H1 (cell line): ENCODE data around the gene ONECUT3. TPM values are rescaled to one million over a fixed set of nuclear protein-coding genes. Genes with fewer than 3 reads are reported as not detected.

Source experiments
- BCL11A ChIP-seq, 2 experiments: IDR thresholded peaks; one replicate each; pipeline ENCODE4 v1.6.1; 2011; ENCODE audit warnings: low read depth in 2 of 2, low read length in 2 of 2, mild to moderate bottlenecking in 2 of 2
- BRCA1 ChIP-seq: IDR thresholded peaks from 2 replicates; pipeline ENCODE4 v1.6.1; 2012; ENCODE audit warnings: low read depth, low read length, improper control_type of control experiment
- EZH2 ChIP-seq: fragments of 200-600 bp; sonication (generic); IDR thresholded peaks from 2 replicates; pipeline ENCODE4 v1.7.1; 2012; ENCODE audit warnings: low read depth, mild to moderate bottlenecking, moderate library complexity, low read length, inconsistent platforms; ENCODE audit not compliant: severe bottlenecking
- JUN ChIP-seq: IDR thresholded peaks from 2 replicates; pipeline ENCODE4 v1.6.1; 2011; ENCODE audit warnings: low read depth, mild to moderate bottlenecking, improper control_type of control experiment, low read length
- NANOG ChIP-seq: IDR thresholded peaks from 2 replicates; pipeline ENCODE4 v1.6.1; 2011; ENCODE audit warnings: low read length, low read depth, mild to moderate bottlenecking, inconsistent platforms; ENCODE audit not compliant: insufficient read depth, poor library complexity, severe bottlenecking
- PHF8 ChIP-seq: fragments of 200-600 bp; sonication (generic); conservative IDR thresholded peaks from 2 replicates; pipeline ENCODE4 v1.7.1; 2012; ENCODE audit warnings: low read depth, mild to moderate bottlenecking, inconsistent platforms, low read length, moderate library complexity
- POLR2AphosphoS5 ChIP-seq: IDR thresholded peaks from 2 replicates; pipeline ENCODE4 v1.6.1; 2011; ENCODE audit warnings: low read depth, low read length
- RAD21 ChIP-seq, 2 experiments: IDR thresholded peaks in 1 of 2; conservative IDR thresholded peaks in 1 of 2; 2 replicates each; pipeline ENCODE4 v1.6.1; 2011; ENCODE audit warnings: low read depth in 2 of 2, low read length in 2 of 2, improper control_type of control experiment in 1 of 2, inconsistent platforms in 1 of 2, mild to moderate bottlenecking in 1 of 2, moderate library complexity in 1 of 2
- RFX5 ChIP-seq: IDR thresholded peaks from 2 replicates; pipeline ENCODE4 v1.6.1; 2011; ENCODE audit warnings: low read depth, low read length, improper control_type of control experiment, borderline replicate concordance
- RNF2 ChIP-seq: fragments of 200-900, 300-1000 bp; sonication (generic); IDR thresholded peaks from 2 replicates; pipeline ENCODE4 v1.7.1; 2016; ENCODE audit warnings: borderline replicate concordance, low read depth, mild to moderate bottlenecking, antibody characterized with exemption, low read length; ENCODE audit not compliant: poor library complexity, severe bottlenecking; ENCODE audit errors: missing control alignments
- SAP30 ChIP-seq: fragments of 300-600 bp; sonication (generic); IDR thresholded peaks from 2 replicates; pipeline ENCODE4 v1.7.1; 2012; ENCODE audit warnings: low read length, moderate library complexity, mild to moderate bottlenecking, inconsistent platforms; ENCODE audit not compliant: insufficient read depth, insufficient replicate concordance
- SP2 ChIP-seq: IDR thresholded peaks from 2 replicates; pipeline ENCODE4 v1.6.1; 2012; ENCODE audit warnings: mild to moderate bottlenecking, low read length, inconsistent platforms
- SUZ12 ChIP-seq: fragments of 200-600 bp; sonication (generic); IDR thresholded peaks from 2 replicates; pipeline ENCODE4 v1.6.1; 2012; ENCODE audit warnings: mild to moderate bottlenecking, inconsistent platforms, low read length, moderate library complexity, mixed read lengths
- TCF12 ChIP-seq: IDR thresholded peaks from 2 replicates; pipeline ENCODE4 v1.6.1; 2011; ENCODE audit warnings: low read depth, mild to moderate bottlenecking, low read length
- polyA plus RNA-seq, 7 experiments: library from polyadenylated mRNA; depleted of rRNA in 3 of 7; stranded (reverse) in 5 of 7; unstranded in 2 of 7; fragments of >200 nt in 5 of 7; fragments of 200-250 nt in 2 of 7; gene quantifications; 1 replicate in 5 of 7; 2 replicates in 1 of 7; 4 replicates in 1 of 7; pipeline versions ENCODE4 v1.2.1 to v1.2.3, GENCODE V29; 2011 to 2013; ENCODE audit warnings: missing spikeins in 2 of 7, mixed read lengths in 2 of 7
- total RNA-seq: library from RNA; stranded (reverse); fragmentation: NEBNext Ultra II Directional; extraction: Animal tissue kit (Norgen Biotek cat#: 25700); gene quantifications from 2 replicates; pipeline ENCODE4 v1.2.1, GENCODE V29; 2021
- TF ChIP-seq, protein P1 (sequence below): IDR thresholded peaks from 2 replicates; pipeline ENCODE4 v1.6.1; 2012; ENCODE audit warnings: inconsistent platforms

The ONECUT3 gene
- total and polyA plus RNA-seq, 2 of the 8 experiments (the other 6 are each of a cell fraction or from before 2014, with no cell fraction given): not detected

DNA sequence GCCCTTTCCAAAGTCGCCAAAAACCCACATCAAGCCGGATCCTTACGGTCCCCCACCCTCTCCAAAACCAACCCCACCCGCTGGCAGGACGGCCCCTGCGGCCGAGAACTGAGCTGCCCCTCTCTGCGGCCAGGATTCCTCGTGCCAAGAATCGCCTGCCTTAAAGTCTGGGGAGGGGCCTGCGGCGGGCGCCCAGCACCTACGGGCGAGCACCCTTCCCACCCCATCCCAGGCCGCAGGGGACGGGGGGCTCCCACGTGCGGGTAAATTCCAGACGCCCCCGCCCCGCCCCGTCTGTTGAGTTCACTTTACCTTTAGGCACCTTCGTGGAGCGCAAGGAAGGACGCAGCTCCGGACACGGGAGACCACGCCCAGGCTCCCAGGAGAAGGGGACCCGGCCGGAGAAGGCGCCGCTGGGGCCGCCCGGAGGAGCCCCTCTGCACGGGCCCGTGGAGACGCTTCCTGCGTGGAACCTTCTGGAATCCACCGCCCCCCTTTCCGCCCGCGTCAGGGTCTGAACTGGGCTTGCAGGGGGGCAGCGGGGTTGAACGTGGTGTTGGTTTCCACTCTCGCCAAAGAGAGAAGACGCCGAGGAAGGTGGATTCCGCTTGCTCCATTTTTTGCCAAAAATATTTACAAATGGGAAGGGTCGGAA is 22.8 kb downstream of the ONECUT3 start (continued):
- TF ChIP-seq SAP30: no peak
- TF ChIP-seq EZH2: peak; percentile 84
- no peak for TF ChIP-seq NANOG
- TF ChIP-seq BCL11A (IDR thresholded peaks at IDR 0.05; ENCODE audit: low read depth in 2 of 2, low read length in 2 of 2): no peak
- TF ChIP-seq, protein P1, sequence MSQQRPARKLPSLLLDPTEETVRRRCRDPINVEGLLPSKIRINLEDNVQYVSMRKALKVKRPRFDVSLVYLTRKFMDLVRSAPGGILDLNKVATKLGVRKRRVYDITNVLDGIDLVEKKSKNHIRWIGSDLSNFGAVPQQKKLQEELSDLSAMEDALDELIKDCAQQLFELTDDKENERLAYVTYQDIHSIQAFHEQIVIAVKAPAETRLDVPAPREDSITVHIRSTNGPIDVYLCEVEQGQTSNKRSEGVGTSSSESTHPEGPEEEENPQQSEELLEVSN: no peak
- TF ChIP-seq BRCA1: no peak
- TF ChIP-seq JUN: no peak
- TF ChIP-seq POLR2AphosphoS5: no peak
- TF ChIP-seq RFX5: no peak
- TF ChIP-seq SUZ12: peak; percentile 86
- peak; percentile 39 for TF ChIP-seq RNF2
- TF ChIP-seq TCF12: no peak
- TF ChIP-seq RAD21 (IDR thresholded peaks at IDR 0.05 in 1 of 2, conservative IDR thresholded peaks at IDR 0.05 in 1 of 2; ENCODE audit: low read depth in 2 of 2, low read length in 2 of 2): no peak
- TF ChIP-seq PHF8: no peak
- TF ChIP-seq SP2: no peak
